ENCODE measurements around the gene RCN1.
"Not testable (repeated sequence)": the region's sequence is repeated elsewhere in the genome, so short reads cannot be mapped to it uniquely, and the experiment has no call there.

The RCN1 gene

GRCh38 chr11:32101791-32102190 lies 10.9 kb downstream of the RCN1 start:
- H3K4me3 ChIP-seq (ENCODE audit: low read depth, low read length), result no peak overlapping the region
- TF ChIP-seq, protein P1, sequence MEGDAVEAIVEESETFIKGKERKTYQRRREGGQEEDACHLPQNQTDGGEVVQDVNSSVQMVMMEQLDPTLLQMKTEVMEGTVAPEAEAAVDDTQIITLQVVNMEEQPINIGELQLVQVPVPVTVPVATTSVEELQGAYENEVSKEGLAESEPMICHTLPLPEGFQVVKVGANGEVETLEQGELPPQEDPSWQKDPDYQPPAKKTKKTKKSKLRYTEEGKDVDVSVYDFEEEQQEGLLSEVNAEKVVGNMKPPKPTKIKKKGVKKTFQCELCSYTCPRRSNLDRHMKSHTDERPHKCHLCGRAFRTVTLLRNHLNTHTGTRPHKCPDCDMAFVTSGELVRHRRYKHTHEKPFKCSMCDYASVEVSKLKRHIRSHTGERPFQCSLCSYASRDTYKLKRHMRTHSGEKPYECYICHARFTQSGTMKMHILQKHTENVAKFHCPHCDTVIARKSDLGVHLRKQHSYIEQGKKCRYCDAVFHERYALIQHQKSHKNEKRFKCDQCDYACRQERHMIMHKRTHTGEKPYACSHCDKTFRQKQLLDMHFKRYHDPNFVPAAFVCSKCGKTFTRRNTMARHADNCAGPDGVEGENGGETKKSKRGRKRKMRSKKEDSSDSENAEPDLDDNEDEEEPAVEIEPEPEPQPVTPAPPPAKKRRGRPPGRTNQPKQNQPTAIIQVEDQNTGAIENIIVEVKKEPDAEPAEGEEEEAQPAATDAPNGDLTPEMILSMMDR (IDR thresholded peaks at IDR 0.05; ENCODE audit: borderline replicate concordance, insufficient read depth, low read depth, low read length), result no peak

DNA sequence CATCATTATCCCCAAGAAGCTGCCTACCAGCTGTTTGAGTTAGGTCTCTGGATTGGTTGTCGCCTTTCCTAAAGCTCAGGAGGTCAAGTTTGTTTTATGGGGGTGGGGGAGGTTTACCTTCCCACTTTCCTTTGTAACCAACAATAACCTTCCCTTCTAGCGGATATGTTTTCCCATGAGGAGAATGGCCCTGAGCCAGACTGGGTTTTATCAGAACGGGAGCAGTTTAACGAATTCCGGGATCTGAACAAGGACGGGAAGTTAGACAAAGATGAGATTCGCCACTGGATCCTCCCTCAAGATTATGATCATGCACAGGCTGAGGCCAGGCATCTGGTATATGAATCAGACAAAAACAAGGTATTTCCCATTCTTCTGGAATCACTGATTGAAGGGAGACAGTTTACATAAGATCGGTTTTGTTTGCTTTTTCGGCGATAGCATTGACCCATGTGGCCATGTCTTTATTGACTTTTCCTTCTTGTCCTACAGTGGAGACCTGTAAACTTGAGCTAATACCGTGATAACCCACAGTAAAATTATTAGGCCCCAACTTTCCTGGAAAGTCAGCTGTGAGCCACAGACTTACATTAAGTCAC lies 12.3 kb downstream of the RCN1 start:
- H3K4me3 ChIP-seq (ENCODE audit: low read depth, low read length), result not testable (repeated sequence)

GRCh38 chr11:32103941-32104340 lies 13.1 kb downstream of the RCN1 start:
- no peak overlapping the region for H3K4me3 ChIP-seq (ENCODE audit: low read depth, low read length)
- TF ChIP-seq, protein P1 (IDR thresholded peaks at IDR 0.05; ENCODE audit: borderline replicate concordance, insufficient read depth, low read depth, low read length), result no peak

- H3K4me3 ChIP-seq (ENCODE audit: low read depth, low read length), result no peak overlapping the region
- TF ChIP-seq, protein P1 (IDR thresholded peaks at IDR 0.05; ENCODE audit: borderline replicate concordance, insufficient read depth, low read depth, low read length), result no peak
Measured at GRCh38 chr11:32105871-32106560, 15.1 kb downstream of the RCN1 start.

GRCh38 chr11:32107647-32108046 lies 16.8 kb downstream of the RCN1 start:
- TF ChIP-seq, protein P1 (IDR thresholded peaks at IDR 0.05; ENCODE audit: borderline replicate concordance, insufficient read depth, low read depth, low read length), result no peak
- H3K4me3 ChIP-seq (ENCODE audit: low read depth, low read length), result no peak overlapping the region

- TF ChIP-seq, protein P1 (IDR thresholded peaks at IDR 0.05; ENCODE audit: borderline replicate concordance, insufficient read depth, low read depth, low read length), result no peak
- no peak overlapping the region for H3K4me3 ChIP-seq (ENCODE audit: low read depth, low read length)
Measured at GRCh38 chr11:32108576-32108975, 17.7 kb downstream of the RCN1 start.

GRCh38 chr11:32109138-32109537 lies 18.3 kb downstream of the RCN1 start:
- H3K4me3 ChIP-seq (ENCODE audit: low read depth, low read length), result no peak overlapping the region
- TF ChIP-seq, protein P1 (IDR thresholded peaks at IDR 0.05; ENCODE audit: borderline replicate concordance, insufficient read depth, low read depth, low read length), result no peak
